Right ventricle myocardium superior (tissue), 1 donor: ENCODE data around the gene RAPGEF2. TPM values are rescaled to one million over a fixed set of nuclear protein-coding genes. Genes with fewer than 3 reads are reported as not detected.
"Not testable (repeated sequence)": the region's sequence is repeated elsewhere in the genome, so short reads cannot be mapped to it uniquely, and the experiment has no call there.

Experiments used
- ATAC-seq: fragments of 200-7000 bp; cut with Tn5 transposase; one replicate; pipeline ENCODE4 v1.9.1; 2020; ENCODE audit warnings: mild to moderate bottlenecking; ENCODE audit not compliant: poor library complexity
- DNase-seq: peaks from one replicate; pipeline ENCODE4 v3.0.0-alpha.2; 2020
- intact Hi-C: fragments of 100-400 bp; cut with DNase I; formaldehyde crosslinking; loops from one replicate; pipeline ENCODE4 v1.11.2; 2022
- total RNA-seq: library from RNA; stranded (reverse); fragmentation: NEBNext Ultra II Directional; extraction: Animal tissue kit (Norgen Biotek cat#: 25700); gene quantifications from one replicate; pipeline ENCODE4 v1.2.1, GENCODE V29; 2021
- donor health status: DM: no; HTN: yes; CAD: no; lungs with severe emphysema.

The RAPGEF2 gene
- total RNA-seq, 1 donor from 2014 or later = 43.8 TPM

DNA sequence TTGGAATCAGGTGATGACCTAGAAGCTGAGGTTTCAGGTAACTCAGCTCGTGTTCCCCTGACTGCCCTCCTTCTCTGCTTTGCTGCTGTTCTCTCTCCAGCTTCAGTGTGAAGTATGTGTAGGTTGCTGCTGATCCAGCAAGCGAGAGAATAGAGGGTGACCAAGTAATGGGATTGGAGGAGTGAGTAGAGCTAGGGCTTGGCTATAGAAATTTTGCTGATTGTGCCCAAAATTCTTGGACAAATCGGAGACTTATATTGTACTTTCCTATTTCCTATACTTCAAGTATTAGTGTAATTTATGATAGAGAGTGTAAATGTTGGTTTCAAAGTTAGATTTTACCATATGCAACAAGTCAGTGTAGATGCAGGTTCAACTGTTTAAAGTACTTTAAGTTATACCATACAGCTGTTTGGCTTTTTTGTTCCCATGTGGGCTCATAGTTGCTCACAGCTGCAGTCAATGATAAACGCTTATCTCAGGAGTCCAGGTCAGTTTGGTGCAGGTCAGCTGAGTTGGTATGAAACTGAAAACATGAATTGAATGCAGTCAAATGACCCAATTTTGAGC is 48.0 kb downstream of the RAPGEF2 start:
- intact Hi-C loops = no loop called here
- DNase-seq (no peak), ATAC-seq (peak; percentile 36)

DNA sequence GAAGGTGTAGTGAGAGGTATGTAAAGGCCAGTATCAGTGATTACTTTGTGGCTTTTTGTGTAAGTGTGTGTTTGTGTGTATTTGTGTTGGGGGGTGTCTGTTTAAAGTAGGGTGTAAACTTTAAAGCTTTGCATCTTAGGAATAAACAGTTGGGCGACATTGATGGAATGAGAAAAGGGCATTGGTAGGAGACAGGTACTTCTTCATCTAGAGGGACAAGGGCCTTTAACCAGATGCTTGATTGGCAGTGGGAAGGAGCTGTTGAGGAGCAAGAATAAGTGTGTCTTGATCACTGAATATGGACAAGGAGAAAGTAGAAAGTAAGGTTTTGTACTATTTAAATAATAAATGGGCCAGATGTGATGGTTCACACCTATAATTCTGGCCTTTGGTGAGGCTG is 48.8 kb downstream of the RAPGEF2 start:
- DNase-seq (no peak), ATAC-seq (no peak)
- intact Hi-C loops = no loop called here

DNA sequence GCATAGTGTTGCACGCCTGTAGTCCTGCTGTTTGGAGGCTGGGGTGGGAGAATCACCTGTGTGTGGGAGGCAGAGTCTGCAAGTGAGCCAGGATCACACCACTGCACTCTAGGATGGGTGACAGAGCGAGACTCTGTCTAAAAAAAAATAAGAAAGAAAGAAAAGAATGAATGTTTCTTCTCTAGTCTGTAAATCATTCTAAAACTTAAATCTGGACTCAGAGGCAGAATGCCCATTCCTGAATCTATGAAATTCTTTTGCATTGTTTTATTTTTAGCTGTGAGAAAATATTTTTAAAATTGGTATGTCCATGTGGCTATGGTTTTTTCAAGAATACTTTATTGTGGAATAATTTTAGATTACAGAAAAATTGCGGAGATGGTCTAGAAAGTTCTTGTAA is 49.3 kb downstream of the RAPGEF2 start:
- intact Hi-C loops = no loop called here
- DNase-seq (no peak), ATAC-seq (no peak)

DNA sequence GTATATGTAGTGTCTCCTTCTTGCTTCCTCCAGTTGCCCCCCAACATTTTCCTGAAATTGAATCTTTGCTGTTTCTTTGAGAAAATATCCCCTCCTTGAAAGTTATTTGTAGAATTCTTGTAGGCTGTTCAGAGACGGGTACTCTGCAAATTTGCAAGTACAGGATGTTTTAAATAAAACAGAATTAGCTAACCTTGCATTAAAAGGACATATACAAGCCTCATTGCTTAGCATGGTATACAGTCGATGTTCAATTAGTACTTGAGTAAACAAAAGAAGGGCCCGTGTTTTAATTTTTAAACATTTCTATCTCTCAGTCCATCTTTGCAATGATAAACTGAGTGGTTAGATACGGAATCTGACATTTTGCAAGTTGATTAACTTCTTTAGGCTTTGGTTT is 50.8 kb downstream of the RAPGEF2 start:
- ATAC-seq (no peak), DNase-seq (no peak)
- intact Hi-C loops = no loop called here

DNA sequence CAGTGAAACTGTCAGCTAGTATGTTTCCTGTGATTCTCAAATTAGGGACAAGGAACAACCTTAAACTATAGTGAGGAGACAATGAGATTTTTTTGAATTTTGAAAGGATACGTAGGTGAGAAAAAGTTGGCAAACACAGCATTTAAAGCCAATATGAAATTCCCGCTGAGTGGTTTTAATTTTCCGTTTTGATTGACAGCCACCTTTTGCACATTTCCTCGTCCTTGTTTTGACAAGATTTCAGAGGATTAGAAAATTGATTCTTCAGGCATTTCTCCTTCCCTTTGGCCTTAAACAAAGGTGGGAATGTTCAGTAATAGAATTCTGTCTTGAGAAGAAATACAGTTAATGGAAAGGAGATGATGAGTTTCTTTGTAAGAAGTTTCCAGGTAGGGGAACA is 52.2 kb downstream of the RAPGEF2 start:
- no peak for DNase-seq
- intact Hi-C loops = no loop called here
- ATAC-seq = no peak

DNA sequence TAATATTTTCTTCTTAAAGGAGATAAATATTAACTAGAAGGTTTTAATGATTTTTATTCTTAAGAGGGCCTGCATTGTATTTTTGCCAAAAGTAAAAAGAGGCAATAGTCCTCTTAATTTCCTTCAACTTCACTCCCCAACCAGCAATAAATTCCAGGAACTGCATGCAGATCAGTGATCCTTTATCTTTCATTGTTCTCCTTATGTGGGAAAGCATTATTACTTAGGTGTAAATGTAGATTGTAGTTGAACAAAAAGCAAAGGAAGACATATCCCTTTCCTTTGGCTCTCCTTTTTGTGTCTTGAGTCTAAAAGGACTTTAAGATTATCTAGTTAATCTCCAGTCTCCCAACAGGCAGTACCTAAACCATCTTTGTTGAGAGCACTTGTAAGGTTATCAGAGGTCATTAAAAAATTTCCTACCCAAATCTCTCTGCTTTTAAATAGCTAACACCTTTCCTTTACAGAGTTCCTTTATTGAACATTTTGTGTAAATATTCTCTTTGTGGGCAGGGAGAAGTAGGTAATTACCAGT is 55.3 kb downstream of the RAPGEF2 start:
- ATAC-seq (no peak), DNase-seq (no peak)
- intact Hi-C loops = no loop called here

DNA sequence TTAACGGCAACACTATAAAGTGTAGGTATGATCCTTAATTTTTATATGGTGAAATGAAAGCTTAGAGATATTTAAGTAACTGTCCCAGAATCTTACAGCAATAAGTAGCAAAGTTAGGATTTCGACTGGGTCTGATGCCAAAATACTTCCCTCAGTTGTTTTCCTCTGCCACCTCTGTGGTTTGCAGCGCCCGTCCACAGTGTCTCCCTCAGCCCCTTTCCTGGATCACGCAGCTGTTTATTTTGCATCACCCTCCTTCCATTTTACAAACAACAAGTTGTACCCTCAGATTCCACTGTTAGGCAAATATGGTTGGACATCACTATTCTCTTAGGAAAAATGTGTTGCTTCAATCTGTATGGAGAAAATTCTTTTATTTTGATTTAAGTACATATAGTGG is 56.1 kb downstream of the RAPGEF2 start:
- DNase-seq (no peak), ATAC-seq (no peak)
- intact Hi-C loops = no loop called here

DNA sequence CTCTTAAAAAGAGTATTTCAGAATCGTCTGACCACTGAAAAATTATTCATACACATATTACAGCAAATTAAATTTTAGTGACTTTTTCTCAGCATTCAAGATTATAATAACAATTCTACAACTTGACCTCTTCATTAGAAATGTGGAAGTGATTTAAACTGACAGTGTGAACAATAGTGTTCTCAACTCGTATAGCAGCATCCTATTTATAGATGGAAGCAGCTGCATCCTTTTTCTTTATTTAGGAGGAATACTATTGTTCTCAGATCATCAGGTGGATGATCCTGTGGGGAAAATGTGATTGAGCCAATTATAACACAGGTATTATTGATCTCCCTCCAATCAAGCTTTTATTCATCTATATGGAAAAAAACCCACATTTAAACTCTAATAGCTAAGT is 56.7 kb downstream of the RAPGEF2 start:
- DNase-seq = no peak
- ATAC-seq = no peak
- intact Hi-C loops = no loop called here

DNA sequence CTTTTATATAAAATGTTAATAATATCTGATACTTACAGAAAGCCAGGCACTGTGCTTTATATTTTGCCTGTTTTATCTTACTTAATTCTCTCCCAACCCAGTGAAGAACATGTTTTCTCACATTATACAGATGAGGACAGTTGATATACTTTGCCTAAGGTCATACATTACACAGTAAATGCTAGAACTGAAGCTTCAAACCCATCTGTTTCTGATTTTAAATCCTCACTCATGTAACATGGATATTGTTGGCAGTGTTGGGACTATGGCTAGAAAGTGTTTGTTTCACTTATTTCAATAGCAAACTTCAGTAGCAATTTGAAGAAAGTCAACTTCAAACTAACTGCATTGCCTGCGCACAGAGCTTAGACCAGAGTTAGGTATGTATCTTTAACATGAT is 57.4 kb downstream of the RAPGEF2 start:
- DNase-seq = no peak
- intact Hi-C loops = no loop called here
- ATAC-seq = no peak

DNA sequence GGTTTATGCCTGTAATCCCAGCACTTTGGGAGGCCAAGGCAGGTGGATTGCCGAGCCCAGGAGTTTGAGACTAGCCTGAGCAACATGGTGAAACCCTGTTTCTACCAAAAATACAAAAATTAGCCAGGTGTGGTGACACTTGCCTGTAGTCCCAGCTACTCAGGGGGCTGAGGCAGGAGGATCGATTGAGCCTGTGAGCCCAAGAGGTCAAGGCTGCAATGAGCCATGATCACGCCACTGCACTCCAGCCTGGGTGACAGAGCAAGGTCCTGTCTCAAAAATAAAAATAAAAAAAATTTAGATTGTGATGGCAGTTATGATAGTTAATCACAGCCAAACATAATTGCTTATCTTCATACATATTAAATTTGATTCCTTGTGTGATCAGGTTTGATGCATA is 58.6 kb downstream of the RAPGEF2 start:
- ATAC-seq, intact Hi-C loops, DNase-seq: not testable (repeated sequence)

DNA sequence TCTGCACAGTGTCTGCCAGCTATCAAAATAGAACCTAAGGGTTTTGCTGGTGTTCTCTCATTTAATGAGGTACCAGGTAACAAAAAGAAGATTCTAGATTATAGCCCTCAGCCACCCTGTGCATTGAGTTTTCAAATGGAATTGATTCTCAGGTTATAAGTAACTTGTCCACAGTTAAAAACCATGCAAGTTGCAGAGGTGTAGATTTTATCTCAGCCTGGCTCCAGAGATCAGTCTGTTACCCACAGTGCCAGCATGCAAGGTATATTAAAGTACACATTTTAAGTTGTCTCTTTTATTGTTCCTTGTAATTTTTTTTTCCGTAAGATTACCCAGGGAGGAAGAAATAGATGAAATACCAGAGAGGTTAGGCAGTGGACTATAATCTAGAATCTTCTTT is 59.7 kb downstream of the RAPGEF2 start:
- ATAC-seq = no peak
- intact Hi-C loops = no loop called here
- DNase-seq = no peak

DNA sequence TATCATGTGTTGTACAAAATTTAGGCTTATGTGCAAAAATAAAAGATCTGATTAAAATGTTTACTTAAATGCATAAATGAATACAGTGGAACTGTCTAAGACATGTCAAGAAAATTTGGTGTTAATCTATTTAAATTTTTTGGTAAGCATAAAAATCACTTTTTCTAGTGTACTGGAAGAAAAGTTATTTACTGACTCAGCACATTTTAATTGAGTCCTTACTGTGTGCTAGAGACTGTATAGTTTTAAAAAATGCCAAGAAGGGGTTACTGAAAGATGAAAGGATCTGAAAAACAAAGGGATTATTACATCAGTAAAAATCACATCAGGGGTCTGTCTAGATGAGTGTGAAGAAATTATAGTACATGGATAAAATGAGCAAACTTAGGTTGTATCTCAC is 60.6 kb downstream of the RAPGEF2 start:
- intact Hi-C loops = no loop called here
- ATAC-seq = no peak
- no peak for DNase-seq

DNA sequence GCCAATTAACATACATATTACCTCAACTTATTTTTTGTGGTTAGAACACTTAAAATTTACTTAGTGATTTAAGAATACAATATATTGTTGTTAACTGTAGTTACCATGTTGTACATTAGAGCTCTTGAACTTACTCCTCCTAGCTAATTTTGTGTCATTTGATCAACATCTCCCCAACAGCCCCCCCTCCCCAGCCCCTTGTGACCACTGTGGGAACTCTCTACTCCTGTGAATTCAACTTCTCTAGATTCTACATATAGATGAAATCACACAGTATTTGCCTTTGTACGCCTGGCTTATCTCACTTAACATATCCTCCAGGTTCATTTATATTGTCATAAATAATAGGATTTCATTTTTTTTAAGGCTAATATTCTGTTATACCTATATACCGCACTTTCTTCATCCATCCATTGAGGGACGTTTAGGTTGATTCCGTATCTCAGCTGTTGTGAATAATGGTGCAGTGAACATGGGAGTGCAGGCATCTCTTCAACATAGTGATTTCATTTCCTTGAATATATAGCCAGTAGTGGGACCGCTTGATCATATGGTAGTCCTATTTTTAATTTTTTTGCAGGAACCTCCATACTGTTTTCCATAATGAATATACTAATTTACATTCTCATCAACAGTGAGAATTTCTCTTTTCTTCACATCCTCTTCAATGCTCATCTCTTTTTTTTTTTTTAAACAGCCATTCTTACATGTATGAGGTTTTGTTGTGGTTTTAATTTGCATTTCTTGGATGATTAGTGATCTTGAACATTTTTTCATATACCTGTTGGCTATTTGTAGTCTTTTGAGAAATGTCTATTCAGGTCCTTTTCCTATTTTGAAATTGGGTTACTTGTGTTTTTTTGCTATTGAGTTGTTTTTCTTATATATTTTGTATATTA is 66.8 kb downstream of the RAPGEF2 start:
- ATAC-seq (no peak), DNase-seq (no peak)
- intact Hi-C loops = loop anchor here (10.0 kb wide), 1 partner anchor 445 kb away; the partner anchor contains the start of gene PPID

DNA sequence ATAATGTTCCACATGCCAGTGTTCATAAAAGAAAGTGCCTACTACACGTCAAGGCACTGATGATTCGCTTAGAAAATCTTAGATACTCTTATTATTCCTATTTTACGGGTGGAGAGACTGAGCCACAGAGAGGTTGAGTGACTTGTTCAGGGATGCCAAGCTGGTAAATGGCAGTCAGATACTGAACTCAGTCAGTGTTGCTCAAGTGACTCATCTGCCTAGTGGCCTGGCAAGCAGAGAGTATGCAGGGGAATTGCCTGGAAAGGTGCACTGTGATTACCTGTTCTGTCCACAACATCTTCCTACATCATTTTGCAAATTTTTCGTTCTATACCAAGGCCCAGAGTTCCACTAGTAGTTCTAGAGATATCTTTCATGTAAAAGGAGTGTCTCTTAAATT is 68.4 kb downstream of the RAPGEF2 start:
- intact Hi-C loops = loop anchor here (10.0 kb wide), 1 partner anchor 446 kb away; the partner anchor contains the start of gene PPID
- ATAC-seq (no peak), DNase-seq (no peak)

DNA sequence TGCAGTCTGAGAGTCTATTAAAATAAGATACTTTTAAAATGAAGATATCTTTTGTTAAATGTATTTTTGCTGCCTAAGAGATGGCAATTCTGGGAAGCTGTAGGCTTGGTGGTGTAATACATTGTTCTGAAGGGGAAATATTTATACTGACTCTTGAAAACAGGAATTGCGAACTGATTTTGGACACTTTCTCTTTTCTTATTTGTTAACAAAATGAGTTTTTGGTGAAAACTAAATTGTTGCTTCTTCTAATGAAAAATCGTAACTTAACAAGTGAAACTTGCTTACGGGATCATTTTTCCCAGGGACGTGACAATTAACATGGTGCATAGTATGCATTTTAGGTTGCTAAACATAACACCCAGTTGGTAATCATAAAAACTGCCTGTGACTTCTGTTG is 71.0 kb downstream of the RAPGEF2 start:
- intact Hi-C loops = loop anchor here (10.0 kb wide), 1 partner anchor 449 kb away; the partner anchor contains the start of gene PPID
- DNase-seq (no peak), ATAC-seq (no peak)

DNA sequence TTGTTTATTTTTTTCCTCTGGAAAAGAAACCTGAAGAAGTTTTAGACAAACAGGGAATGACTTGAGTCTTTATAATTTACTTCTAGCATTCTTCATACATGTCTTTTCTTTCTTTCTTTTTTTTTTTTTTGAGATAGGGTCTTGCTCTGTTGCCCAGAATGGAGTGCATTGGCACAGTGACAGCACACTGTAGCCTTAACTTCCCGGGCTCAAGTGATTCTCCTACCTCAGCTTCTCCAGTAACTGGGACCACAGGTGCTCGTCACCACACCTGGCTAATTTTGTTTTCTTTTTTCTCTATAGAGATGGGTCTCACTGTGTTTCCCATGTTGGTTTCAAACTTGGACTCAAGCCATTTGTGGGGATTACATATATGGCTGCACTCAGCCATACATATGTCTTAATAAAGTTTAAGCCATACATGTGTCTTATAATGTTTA is 71.8 kb downstream of the RAPGEF2 start:
- intact Hi-C loops = loop anchor here (5.0 to 10.0 kb wide), 3 partner anchors 72 to 450 kb away; partner anchors contain the start of genes PPID and RAPGEF2
- no peak for DNase-seq
- ATAC-seq = no peak

DNA sequence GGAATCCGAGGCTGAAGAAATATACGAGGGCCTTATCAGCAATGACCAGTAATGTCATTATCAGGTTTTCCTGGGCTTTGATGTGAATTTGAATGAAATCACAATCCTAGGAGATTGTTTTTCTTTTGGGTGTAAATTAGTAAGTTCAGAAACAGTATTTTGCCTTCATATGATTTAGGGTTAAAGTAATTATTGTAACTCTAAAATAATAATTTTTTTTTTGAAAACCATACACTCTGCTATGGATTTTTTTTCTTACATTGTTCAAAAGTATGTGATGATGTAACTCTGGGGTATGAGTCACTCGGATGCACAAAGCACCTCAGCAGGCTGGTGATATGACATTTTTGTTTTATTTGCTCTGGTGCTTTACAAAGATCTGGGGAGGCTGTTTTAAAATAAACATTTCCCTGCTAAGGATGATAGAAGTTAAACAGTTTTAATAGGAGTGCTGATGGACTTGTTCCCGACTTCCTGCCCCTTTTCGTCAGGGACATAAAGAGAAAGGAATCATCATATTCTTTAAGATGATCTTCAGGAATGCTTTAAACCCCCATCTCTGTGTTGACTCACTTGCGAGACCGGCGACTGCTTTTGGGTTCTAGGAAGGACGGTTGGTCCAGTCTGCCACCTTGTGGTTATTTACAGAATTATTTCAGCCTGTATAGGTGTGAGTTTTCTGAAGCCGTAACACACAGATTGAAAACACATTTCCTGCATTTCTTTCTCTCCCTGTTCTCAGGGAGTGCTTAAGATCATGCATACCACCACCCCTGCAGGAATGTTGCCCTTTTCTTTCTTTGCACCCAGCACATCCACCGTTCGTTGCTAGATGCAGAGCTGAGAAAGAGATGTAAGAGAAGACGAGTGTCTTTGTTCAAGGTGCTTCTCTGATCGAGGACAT is 72.5 kb downstream of the RAPGEF2 start:
- intact Hi-C loops = loop anchor here (5.0 to 10.0 kb wide), 3 partner anchors 73 to 451 kb away; partner anchors contain the start of genes PPID and RAPGEF2
- ATAC-seq (peak; percentile 90), DNase-seq (peak; percentile 46)

DNA sequence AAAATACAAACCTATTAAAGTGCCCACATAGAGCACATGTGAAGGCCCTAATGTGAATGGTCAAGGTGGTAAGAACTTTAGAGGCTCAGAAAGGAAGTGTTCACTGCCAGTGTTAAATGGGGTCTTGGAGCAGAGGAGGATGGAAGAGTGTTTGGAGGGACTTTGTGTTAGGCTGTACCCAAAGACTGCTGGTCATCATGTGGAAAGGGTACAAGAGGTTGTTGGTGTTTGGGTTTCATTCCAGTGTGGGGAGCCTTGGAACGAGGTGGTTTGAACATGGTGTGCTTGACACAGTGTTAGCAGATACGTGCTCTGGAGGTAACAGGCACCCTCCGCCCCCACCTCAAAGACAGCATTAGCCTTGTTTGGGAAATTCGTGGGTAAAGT is 73.1 kb downstream of the RAPGEF2 start:
- intact Hi-C loops = loop anchor here (5.0 to 10.0 kb wide), 3 partner anchors 74 to 451 kb away; partner anchors contain the start of genes PPID and RAPGEF2
- no peak for DNase-seq
- peak; percentile 11 for ATAC-seq
